Measurements from ENCODE around the gene DCST2.

DCST2 gene

DNA sequence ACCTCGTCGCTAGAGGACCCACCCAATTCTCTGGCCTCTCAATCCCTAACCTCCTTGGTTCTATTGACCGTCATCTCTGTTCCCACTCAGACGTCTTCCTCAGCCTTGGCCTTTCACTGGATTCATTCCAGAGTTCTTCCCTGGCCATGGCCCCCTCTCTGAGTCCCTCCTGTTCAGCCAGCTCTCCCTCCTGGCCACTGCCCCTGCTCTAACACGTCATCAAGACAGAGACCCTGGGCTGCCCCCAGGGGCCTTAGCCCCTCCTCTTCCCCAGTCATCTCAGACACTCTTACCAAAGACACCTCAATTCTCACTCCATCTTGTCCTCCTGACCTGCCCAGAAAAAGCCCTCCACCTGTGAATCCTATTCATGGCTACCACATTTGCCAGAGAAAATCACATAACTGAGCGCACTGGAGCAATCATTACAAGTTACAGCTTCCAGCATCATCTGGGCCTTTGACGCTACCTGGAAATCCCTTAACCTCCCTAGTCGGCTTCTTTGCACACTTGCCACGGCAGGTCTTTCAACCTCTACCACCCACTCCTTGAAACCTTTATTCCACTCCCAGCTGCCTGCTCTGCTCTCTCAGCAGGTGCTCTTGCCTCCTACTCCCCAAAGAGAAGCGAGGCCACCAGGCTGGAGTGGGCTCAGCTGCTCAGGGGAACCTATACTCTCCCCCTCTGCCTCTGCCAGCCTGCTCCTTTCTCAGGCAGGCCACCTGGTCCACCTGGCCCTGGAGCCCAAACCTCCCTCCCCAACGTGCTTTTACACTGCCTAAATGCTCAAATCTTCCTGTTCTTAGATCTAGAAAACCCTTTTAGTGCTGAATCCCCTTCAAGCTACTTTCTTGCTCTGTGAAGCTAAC, 14.0 kb downstream of the DCST2 start:
- TF ChIP-seq, protein P1, sequence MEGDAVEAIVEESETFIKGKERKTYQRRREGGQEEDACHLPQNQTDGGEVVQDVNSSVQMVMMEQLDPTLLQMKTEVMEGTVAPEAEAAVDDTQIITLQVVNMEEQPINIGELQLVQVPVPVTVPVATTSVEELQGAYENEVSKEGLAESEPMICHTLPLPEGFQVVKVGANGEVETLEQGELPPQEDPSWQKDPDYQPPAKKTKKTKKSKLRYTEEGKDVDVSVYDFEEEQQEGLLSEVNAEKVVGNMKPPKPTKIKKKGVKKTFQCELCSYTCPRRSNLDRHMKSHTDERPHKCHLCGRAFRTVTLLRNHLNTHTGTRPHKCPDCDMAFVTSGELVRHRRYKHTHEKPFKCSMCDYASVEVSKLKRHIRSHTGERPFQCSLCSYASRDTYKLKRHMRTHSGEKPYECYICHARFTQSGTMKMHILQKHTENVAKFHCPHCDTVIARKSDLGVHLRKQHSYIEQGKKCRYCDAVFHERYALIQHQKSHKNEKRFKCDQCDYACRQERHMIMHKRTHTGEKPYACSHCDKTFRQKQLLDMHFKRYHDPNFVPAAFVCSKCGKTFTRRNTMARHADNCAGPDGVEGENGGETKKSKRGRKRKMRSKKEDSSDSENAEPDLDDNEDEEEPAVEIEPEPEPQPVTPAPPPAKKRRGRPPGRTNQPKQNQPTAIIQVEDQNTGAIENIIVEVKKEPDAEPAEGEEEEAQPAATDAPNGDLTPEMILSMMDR (IDR thresholded peaks at IDR 0.05; ENCODE audit: low read depth, low read length, missing control alignments), result no peak
- DNase-seq (ENCODE audit: low read depth), result no peak
- no peak overlapping the region for H3K4me3 ChIP-seq (ENCODE audit: low read depth, low read length)

DNA sequence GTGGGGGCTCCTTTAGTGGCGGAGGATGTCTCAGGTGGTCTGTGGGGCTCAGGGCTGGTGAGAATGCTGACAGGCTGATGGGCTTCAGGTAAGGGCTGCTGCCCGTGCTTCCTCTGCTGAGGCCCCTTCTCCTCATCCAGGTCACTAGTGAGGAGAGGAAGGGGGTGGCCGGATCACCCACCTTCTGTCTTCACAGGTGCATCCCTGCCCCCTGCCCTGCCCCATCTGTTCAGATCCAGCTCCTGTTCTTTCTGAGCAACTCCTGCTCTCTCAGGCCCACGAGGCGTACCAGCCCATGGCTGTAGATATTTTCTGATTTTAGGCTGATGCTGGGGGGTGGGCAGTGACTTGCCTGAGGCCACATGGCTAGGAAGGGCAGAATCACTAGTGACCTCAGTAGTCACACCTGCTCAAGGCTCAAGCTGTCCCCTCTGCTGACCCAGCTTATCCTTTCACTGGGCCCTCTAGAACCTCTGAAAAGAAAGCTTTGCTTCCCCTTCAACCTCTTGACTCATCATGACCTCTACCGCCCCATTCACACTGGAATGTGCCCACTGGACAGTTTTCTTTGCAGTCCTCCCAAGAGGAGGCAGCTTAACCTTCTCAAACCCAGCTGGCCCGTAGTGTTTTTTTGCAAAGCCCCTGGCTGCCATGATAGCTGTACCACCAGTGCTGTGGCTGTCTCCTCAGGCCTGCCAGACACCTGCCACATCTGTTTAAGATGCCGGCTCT, 14.8 kb downstream of the DCST2 start:
- H3K4me3 ChIP-seq (ENCODE audit: low read depth, low read length), result no peak overlapping the region
- TF ChIP-seq, protein P1 (IDR thresholded peaks at IDR 0.05; ENCODE audit: low read depth, low read length, missing control alignments), result no peak
- DNase-seq (ENCODE audit: low read depth), result no peak

DNA sequence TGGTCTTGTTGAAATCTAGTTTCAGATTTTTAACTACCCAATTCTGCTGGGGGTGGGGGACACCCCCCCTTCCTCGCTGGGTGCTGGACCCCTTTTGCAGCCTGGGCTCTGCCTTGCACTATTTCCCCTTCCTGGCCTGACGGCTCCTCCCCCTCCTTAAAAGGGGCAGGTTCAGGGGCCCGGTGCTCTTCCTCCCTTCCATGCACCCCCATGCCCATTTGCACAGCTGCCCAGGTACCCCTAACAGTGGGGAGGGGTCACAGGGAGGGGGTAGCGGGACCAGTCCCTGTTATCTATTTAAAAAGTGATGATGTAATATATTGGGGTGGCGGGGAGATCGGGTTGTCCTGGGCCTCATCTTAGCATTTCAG, 15.7 kb downstream of the DCST2 start:
- TF ChIP-seq, protein P1 (IDR thresholded peaks at IDR 0.05; ENCODE audit: low read depth, low read length, missing control alignments), result no peak
- H3K4me3 ChIP-seq (ENCODE audit: low read depth, low read length), result peak overlapping the region; percentile 46
- DNase-seq (ENCODE audit: low read depth), result no peak

DNA sequence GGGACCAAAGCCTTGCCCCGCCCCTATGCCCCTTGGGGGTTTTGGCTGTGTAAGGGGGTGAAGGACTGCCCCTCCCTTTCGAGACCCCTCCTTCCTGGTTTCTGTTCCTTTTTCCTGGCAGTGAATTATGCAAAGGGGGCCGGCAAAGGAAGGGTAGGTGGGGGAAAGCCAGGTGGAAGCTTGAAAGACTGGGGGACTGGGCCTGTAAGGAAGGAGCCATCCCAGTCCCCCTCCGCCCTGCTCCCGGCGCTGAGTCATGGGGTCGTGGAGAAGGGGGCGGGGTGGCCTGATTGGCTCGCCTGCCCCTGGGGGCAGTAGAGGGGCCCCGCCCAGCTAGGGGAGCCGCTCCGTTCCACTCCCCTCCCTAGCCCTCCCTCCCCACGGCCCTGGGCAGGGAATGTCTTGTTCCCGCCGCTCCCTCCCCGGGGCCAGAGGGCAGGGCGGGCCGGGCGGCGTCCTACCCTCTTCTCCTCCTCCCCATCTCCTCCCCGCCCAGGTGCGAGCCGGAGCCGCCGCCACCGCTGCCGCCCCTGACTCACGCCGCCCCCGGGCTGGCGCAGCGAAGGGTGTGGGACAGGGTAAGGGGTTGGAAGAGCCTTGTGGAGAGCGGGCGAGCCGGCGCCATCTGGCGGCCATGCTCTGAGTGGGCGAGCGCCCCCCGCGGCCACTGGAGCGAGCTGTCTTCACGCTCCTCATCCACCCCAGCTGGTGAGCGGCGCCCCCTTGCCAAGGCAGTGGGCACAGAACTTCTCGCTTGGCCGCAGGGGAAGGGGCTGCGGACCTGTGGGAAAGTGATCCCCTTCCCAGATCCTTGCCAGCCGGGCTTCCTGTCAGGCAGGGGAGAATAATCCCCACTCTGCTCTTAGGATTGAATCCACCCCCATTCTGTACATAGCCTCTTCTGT, 16.3 kb downstream of the DCST2 start:
- H3K4me3 ChIP-seq (ENCODE audit: low read depth, low read length), result peak overlapping the region; percentile 46
- no peak for DNase-seq (ENCODE audit: low read depth)
- TF ChIP-seq, protein P1 (IDR thresholded peaks at IDR 0.05; ENCODE audit: low read depth, low read length, missing control alignments), result peak; percentile 100

DNA sequence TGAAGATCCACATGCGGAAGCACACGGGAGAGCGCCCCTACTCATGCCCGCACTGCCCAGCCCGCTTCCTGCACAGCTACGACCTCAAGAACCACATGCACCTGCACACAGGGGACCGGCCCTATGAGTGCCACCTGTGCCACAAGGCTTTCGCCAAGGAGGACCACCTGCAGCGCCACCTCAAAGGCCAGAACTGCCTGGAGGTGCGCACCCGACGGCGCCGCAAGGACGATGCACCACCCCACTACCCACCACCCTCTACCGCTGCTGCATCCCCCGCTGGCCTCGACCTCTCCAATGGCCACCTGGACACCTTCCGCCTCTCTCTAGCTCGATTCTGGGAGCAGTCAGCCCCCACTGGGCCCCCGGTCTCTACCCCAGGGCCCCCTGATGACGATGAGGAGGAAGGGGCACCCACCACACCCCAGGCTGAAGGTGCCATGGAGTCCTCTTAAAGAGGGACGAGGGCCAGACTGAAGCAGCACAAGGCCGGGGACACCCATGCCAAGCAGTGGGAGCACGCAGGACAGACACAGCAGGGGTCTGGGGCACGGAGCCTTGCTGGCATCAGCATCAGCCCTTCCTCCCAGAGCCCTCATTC, 17.2 kb downstream of the DCST2 start:
- H3K4me3 ChIP-seq (ENCODE audit: low read depth, low read length), result no peak overlapping the region
- TF ChIP-seq, protein P1 (IDR thresholded peaks at IDR 0.05; ENCODE audit: low read depth, low read length, missing control alignments), result no peak
- no peak for DNase-seq (ENCODE audit: low read depth)

DNA sequence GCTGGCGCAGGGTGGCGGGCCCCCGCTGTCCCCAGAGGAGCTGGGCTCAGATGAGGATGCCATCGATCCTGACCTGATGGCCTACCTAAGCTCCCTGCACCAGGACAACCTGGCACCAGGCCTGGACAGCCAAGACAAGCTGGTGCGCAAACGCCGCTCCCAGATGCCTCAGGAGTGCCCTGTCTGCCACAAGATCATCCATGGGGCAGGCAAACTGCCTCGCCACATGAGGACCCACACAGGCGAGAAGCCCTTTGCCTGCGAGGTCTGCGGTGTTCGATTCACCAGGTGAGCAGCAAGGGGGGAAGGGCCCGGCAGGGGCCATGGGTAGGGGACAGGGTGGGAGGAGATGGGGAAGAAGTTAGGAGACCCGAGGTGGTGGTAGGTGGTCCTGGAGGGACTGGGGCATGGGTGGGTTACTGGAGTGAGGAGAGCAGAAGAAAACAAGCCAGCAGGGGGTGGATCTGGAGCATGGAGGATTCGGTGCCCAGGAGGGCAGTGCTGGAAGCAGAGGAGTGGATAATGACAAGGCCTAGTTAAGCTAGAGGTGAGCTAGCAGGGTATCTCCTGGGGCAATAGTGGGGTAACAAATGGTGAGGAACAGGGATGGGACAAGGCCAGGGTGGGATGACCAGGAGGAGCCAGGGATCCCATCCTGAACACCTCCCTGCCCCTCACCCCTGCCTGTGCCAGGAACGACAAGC, 17.9 kb downstream of the DCST2 start:
- H3K4me3 ChIP-seq (ENCODE audit: low read depth, low read length), result no peak overlapping the region
- no peak for DNase-seq (ENCODE audit: low read depth)
- TF ChIP-seq, protein P1 (IDR thresholded peaks at IDR 0.05; ENCODE audit: low read depth, low read length, missing control alignments), result no peak
